DOHH2 (cell line): Measurements from ENCODE around the gene ATL2.

Experiments used
- H3F3A ChIP-seq: fragments of 200-600 bp; sonication (generic), shearing (Covaris generic); 2 replicates; pipeline ENCODE4 v1.6.0; 2016; ENCODE audit warnings: antibody characterized with exemption, mild to moderate bottlenecking; ENCODE audit not compliant: control insufficient read depth, insufficient read depth
- H3K27ac ChIP-seq: fragments of 200-600 bp; sonication (generic); 2 replicates; pipeline ENCODE4 v1.5.1; 2014; ENCODE audit warnings: low read depth, mild to moderate bottlenecking, low read length, moderate library complexity
- H3K27me3 ChIP-seq: fragments of 200-600 bp; sonication (generic); 2 replicates; pipeline ENCODE4 v1.6.1; 2014; ENCODE audit warnings: mild to moderate bottlenecking, low read length, mixed read lengths; ENCODE audit not compliant: control insufficient read depth
- H3K36me3 ChIP-seq: fragments of 200-600 bp; sonication (generic); 2 replicates; pipeline ENCODE4 v1.6.1; 2014; ENCODE audit warnings: mild to moderate bottlenecking, low read length, moderate library complexity, mixed read lengths; ENCODE audit not compliant: control insufficient read depth
- H3K4me1 ChIP-seq: fragments of 200-600 bp; sonication (generic); 2 replicates; pipeline ENCODE4 v1.6.1; 2014; ENCODE audit warnings: mild to moderate bottlenecking, low read length, mixed read lengths; ENCODE audit not compliant: control insufficient read depth
- H3K4me2 ChIP-seq: fragments of 200-600 bp; sonication (generic); 2 replicates; pipeline ENCODE4 v1.6.0; 2014; ENCODE audit warnings: mild to moderate bottlenecking, low read length, moderate library complexity
- H3K4me3 ChIP-seq: fragments of 200-600 bp; sonication (generic); 2 replicates; pipeline ENCODE4 v1.5.1; 2014; ENCODE audit warnings: mild to moderate bottlenecking, low read length, mixed read lengths
- H3K79me2 ChIP-seq: fragments of 200-600 bp; sonication (generic); 2 replicates; pipeline ENCODE4 v1.6.1; 2014; ENCODE audit warnings: mild to moderate bottlenecking, low read length, mixed read lengths; ENCODE audit not compliant: control insufficient read depth
- H3K9me2 ChIP-seq: fragments of 200-600 bp; sonication (generic); replicated peaks from 2 replicates; pipeline ENCODE4 v1.6.1; 2014; ENCODE audit warnings: mild to moderate bottlenecking, low read length, mixed read lengths; ENCODE audit not compliant: control insufficient read depth
- H3K9me3 ChIP-seq: fragments of 200-600 bp; sonication (generic); 2 replicates; pipeline ENCODE4 v1.6.1; 2014; ENCODE audit warnings: antibody characterized with exemption, low read length, mixed read lengths; ENCODE audit not compliant: control insufficient read depth, insufficient read depth
- H4K20me1 ChIP-seq: fragments of 200-600 bp; sonication (generic); 2 replicates; pipeline ENCODE4 v1.6.0; 2014; ENCODE audit warnings: low read depth, mild to moderate bottlenecking, antibody characterized with exemption, low read length, moderate library complexity; ENCODE audit not compliant: control insufficient read depth, insufficient read depth
- CTCF ChIP-seq: fragments of 200-600 bp; sonication (generic); IDR thresholded peaks from one replicate; pipeline ENCODE4 v1.5.1; 2014; ENCODE audit warnings: antibody characterized with exemption, mild to moderate bottlenecking, low read depth, low read length; ENCODE audit not compliant: poor library complexity, severe bottlenecking
- EZH2phosphoT487 ChIP-seq: fragments of 200-600 bp; sonication (generic); IDR thresholded peaks from 2 replicates; pipeline ENCODE4 v1.6.1; 2017; ENCODE audit warnings: borderline replicate concordance, mild to moderate bottlenecking, antibody characterized with exemption, low read length, moderate library complexity, mixed read lengths

The ATL2 gene

GRCh38 chr2:38419499-38419898 is 42.4 kb upstream of the ATL2 start:
- Histone ChIP-seq H3K27me3 (no peaks in the 10 kb centered on the region), H3K4me1 (peaks cover 53% of the 10 kb centered on the region), H3K4me3 (no peak overlapping the region), H4K20me1 (no peaks in the 10 kb centered on the region), H3F3A (peaks cover 14% of the 10 kb centered on the region), H3K9me2 (no peaks in the 10 kb centered on the region), H3K79me2 (no peaks in the 10 kb centered on the region), H3K4me2 (no peak overlapping the region), H3K9me3 (no peaks in the 10 kb centered on the region), H3K36me3 (peaks cover 8% of the 10 kb centered on the region), H3K27ac (no peak overlapping the region)
- no peak for TF ChIP-seq CTCF

GRCh38 chr2:38418735-38419134 is 41.7 kb upstream of the ATL2 start:
- H3K27ac ChIP-seq = no peak overlapping the region
- H3K4me2 ChIP-seq = no peak overlapping the region
- H3K27me3 ChIP-seq = no peaks in the 10 kb centered on the region
- no peaks in the 10 kb centered on the region for H3K79me2 ChIP-seq
- no peaks in the 10 kb centered on the region for H3K9me2 ChIP-seq
- TF ChIP-seq CTCF (no peak), EZH2phosphoT487 (no peak)
- H3F3A ChIP-seq = peaks cover 14% of the 10 kb centered on the region
- no peaks in the 10 kb centered on the region for H3K9me3 ChIP-seq
- no peaks in the 10 kb centered on the region for H4K20me1 ChIP-seq
- peaks cover 8% of the 10 kb centered on the region for H3K36me3 ChIP-seq
- H3K4me1 ChIP-seq = peaks cover 61% of the 10 kb centered on the region
- no peak overlapping the region for H3K4me3 ChIP-seq

- no peak overlapping the region for H3K4me3 ChIP-seq
- peak overlapping the region; percentile 92; the same call in 1 of the 2 replicates for H3K27ac ChIP-seq
- H4K20me1 ChIP-seq = no peaks in the 10 kb centered on the region
- H3K4me2 ChIP-seq = peak overlapping the region; percentile 86
- H3K36me3 ChIP-seq = peaks cover 8% of the 10 kb centered on the region
- H3K79me2 ChIP-seq = no peaks in the 10 kb centered on the region
- H3K9me2 ChIP-seq = no peaks in the 10 kb centered on the region
- H3K27me3 ChIP-seq = no peaks in the 10 kb centered on the region
- peaks cover 63% of the 10 kb centered on the region for H3K4me1 ChIP-seq
- H3K9me3 ChIP-seq = peaks cover 1% of the 10 kb centered on the region; the same call in 1 of the 2 replicates
- peaks cover 14% of the 10 kb centered on the region for H3F3A ChIP-seq
- TF ChIP-seq CTCF (no peak), EZH2phosphoT487 (no peak)
Observed at GRCh38 chr2:38417745-38418689, 40.9 kb upstream of the ATL2 start.
